ENCODE measurements around the gene ATRNL1. TPM values are rescaled to one million over a fixed set of nuclear protein-coding genes. Genes with fewer than 3 reads are reported as not detected.
A peak's percentile ranks its signal among the peaks of the same experiment; 100 is the strongest.

Gene ATRNL1
- total RNA-seq, 1 experiment from 2014 or later = 28.7 TPM

DNA sequence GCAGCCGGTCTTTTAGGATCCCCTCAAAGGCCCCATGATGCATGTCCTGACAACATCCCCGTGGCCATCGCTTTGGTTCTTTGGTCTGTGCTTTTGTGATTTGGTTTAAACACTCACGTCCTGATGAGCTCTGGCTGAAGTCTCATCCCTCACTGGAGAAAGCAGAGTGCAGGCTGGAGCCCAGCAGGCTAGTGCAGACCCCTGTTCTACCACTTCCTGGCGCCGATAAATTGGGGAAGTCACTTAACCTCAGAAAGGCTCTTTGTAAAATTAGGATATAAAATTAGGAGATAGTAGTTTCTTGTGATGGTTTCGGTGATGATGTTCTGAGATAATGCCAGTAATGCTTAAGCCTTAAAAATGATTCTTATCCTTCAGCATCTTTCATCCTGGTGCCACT is 872.2 kb downstream of the ATRNL1 start:
- peaks cover 14% of the 10 kb centered on the region for H3K4me1 Mint-ChIP-seq
- H3K4me3 Mint-ChIP-seq = no peak overlapping the region
- TF ChIP-seq ZNF425 (CRISPR knock-in tag; conservative IDR thresholded peaks at IDR 0.05) (no peak), ZNF138 (CRISPR knock-in tag; conservative IDR thresholded peaks at IDR 0.05) (no peak)
- H3K36me3 Mint-ChIP-seq = no peaks in the 10 kb centered on the region
- ATAC-seq = no peak
- no peak overlapping the region for H3K27ac Mint-ChIP-seq
- DNase-seq (ENCODE audit: low spot score) = no peak
- ChIA-PET POLR2A (no interaction called here), CTCF (interaction anchor here (2.2 kb wide), 1 partner anchor 17 kb away, joined by 8 read pairs; no protein-coding TSS in a partner anchor)
- no peaks in the 10 kb centered on the region; the same call in 1 of the 2 replicates for H3K9me3 Mint-ChIP-seq
- H3K27me3 Mint-ChIP-seq (ENCODE audit: low read depth) = no peaks in the 10 kb centered on the region

DNA sequence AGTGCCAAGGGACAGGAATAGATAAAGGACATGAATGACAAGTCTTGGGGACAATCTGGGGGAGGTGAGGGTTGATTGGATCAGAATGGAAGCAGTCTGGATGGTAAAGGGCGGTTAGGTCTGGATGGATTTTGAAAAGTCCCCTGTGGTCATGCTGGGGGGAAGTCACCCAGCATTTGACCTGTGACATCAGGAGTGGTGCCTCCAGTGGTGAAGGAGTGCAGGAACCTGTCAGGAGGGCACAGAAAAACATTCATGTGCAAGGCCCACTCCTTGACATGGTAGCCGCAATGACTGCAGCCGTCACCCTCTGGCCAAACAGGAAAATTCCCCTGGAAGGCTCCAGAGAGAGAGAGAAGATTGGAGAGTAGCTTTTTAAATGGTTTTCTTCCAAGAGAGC is 875.1 kb downstream of the ATRNL1 start:
- CTCF ChIA-PET = no interaction called here
- no peak overlapping the region for H3K4me3 Mint-ChIP-seq
- H3K4me1 Mint-ChIP-seq = peaks cover 14% of the 10 kb centered on the region
- H3K9me3 Mint-ChIP-seq = peaks cover under 1% of the 10 kb centered on the region; the same call in 1 of the 2 replicates
- H3K27me3 Mint-ChIP-seq (ENCODE audit: low read depth) = no peaks in the 10 kb centered on the region; the same call in 1 of the 2 replicates
- no peaks in the 10 kb centered on the region for H3K36me3 Mint-ChIP-seq
- no peak for DNase-seq (ENCODE audit: low spot score)
- POLR2A ChIA-PET = no interaction called here
- H3K27ac Mint-ChIP-seq = no peak overlapping the region
- ATAC-seq = peak; percentile 62
- TF ChIP-seq ZNF317 (CRISPR knock-in tag; IDR thresholded peaks at IDR 0.05; ENCODE audit: borderline replicate concordance, low read depth) (no peak), NR3C1 (CRISPR knock-in tag; conservative IDR thresholded peaks at IDR 0.05; ENCODE audit: low read depth) (no peak), STAT6 (CRISPR knock-in tag; conservative IDR thresholded peaks at IDR 0.05; ENCODE audit: low read depth) (no peak), CREM (CRISPR knock-in tag; IDR thresholded peaks at IDR 0.05) (no peak), NR2C2 (CRISPR knock-in tag; IDR thresholded peaks at IDR 0.05) (no peak), CBFB (CRISPR knock-in tag; IDR thresholded peaks at IDR 0.05; ENCODE audit: low read depth) (no peak), GABPB1 (CRISPR knock-in tag; IDR thresholded peaks at IDR 0.05) (no peak), HMGXB4 (CRISPR knock-in tag; IDR thresholded peaks at IDR 0.05) (no peak), TP53 (CRISPR knock-in tag; IDR thresholded peaks at IDR 0.05) (no peak), JAZF1 (CRISPR knock-in tag; IDR thresholded peaks at IDR 0.05) (no peak), EMX1 (CRISPR knock-in tag; IDR thresholded peaks at IDR 0.05) (no peak), NFATC4 (CRISPR knock-in tag; IDR thresholded peaks at IDR 0.05) (no peak), ZMAT4 (CRISPR knock-in tag; IDR thresholded peaks at IDR 0.05) (no peak), ZNF138 (CRISPR knock-in tag; conservative IDR thresholded peaks at IDR 0.05) (no peak), ZNF512 (CRISPR knock-in tag; IDR thresholded peaks at IDR 0.05; ENCODE audit: borderline replicate concordance) (no peak), ZNF121 (CRISPR knock-in tag; IDR thresholded peaks at IDR 0.05) (no peak)
- TF ChIP-seq, protein P1, sequence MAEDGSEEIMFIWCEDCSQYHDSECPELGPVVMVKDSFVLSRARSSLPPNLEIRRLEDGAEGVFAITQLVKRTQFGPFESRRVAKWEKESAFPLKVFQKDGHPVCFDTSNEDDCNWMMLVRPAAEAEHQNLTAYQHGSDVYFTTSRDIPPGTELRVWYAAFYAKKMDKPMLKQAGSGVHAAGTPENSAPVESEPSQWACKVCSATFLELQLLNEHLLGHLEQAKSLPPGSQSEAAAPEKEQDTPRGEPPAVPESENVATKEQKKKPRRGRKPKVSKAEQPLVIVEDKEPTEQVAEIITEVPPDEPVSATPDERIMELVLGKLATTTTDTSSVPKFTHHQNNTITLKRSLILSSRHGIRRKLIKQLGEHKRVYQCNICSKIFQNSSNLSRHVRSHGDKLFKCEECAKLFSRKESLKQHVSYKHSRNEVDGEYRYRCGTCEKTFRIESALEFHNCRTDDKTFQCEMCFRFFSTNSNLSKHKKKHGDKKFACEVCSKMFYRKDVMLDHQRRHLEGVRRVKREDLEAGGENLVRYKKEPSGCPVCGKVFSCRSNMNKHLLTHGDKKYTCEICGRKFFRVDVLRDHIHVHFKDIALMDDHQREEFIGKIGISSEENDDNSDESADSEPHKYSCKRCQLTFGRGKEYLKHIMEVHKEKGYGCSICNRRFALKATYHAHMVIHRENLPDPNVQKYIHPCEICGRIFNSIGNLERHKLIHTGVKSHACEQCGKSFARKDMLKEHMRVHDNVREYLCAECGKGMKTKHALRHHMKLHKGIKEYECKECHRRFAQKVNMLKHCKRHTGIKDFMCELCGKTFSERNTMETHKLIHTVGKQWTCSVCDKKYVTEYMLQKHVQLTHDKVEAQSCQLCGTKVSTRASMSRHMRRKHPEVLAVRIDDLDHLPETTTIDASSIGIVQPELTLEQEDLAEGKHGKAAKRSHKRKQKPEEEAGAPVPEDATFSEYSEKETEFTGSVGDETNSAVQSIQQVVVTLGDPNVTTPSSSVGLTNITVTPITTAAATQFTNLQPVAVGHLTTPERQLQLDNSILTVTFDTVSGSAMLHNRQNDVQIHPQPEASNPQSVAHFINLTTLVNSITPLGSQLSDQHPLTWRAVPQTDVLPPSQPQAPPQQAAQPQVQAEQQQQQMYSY (CRISPR knock-in tag; IDR thresholded peaks at IDR 0.05) = no peak
- TF ChIP-seq, protein P2, sequence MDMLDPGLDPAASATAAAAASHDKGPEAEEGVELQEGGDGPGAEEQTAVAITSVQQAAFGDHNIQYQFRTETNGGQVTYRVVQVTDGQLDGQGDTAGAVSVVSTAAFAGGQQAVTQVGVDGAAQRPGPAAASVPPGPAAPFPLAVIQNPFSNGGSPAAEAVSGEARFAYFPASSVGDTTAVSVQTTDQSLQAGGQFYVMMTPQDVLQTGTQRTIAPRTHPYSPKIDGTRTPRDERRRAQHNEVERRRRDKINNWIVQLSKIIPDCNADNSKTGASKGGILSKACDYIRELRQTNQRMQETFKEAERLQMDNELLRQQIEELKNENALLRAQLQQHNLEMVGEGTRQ (CRISPR knock-in tag; IDR thresholded peaks at IDR 0.05) = no peak
